Vagina (tissue), 2 donors: ENCODE measurements around the gene FITM1.

Experiments used
- POLR2A ChIP-seq, 2 donors: fragments of 450-650 bp; IDR thresholded peaks; one replicate each; pipeline ENCODE4 v1.6.1; 2017; ENCODE audit warnings: antibody characterized with exemption in 2 of 2, mild to moderate bottlenecking in 2 of 2, moderate library complexity in 2 of 2
- POLR2AphosphoS5 ChIP-seq, 2 donors: sonication (generic); formaldehyde crosslinking; IDR thresholded peaks; one replicate each; pipeline ENCODE4 v1.9.0; 2017; ENCODE audit warnings: antibody characterized with exemption in 2 of 2, mild to moderate bottlenecking in 2 of 2, low read depth in 1 of 2; ENCODE audit not compliant: insufficient read depth in 1 of 2

- TF ChIP-seq POLR2A (IDR thresholded peaks at IDR 0.05), result no peak
- no peak for TF ChIP-seq POLR2AphosphoS5 (IDR thresholded peaks at IDR 0.05; ENCODE audit: insufficient read depth in 1 of 2, low read depth in 1 of 2)
Observed at GRCh38 chr14:24156840-24157239, 26.4 kb downstream of the FITM1 start.
